ENCODE measurements around the gene GREB1L.

GREB1L gene

DNA sequence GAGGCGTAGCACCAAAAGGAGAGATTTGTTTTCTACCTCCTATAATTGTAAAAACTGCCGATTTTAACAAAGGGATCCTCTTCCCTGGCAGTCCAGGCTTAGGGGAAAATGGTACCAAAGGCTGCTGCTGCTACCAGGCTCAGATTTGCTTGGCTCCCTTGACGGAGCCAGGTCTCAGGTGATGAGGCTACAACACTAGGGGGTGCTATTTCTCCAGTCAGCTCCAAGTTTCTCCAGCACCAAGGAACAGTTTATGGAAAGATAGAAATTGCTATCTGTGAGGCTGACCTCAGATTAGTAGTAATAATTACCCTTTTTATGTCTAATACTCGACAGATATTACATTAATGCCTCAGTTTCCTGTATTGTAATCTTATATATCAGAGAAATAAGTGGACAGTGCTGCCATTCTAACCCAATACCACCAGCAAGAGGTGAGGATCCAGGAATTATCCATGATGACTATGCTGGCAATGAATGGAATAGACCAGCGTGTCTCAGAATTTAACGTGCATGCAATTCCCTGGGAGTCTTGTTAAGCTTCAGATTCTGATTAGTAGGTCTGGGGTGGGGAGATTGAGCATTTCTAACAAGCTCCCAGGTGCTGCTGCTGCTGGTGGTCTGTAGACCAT lies 247.2 kb downstream of the GREB1L start:
- peaks cover 13% of the 10 kb centered on the region for H3K36me3 ChIP-seq (ENCODE audit: control insufficient read depth, insufficient read depth, low read length, severe bottlenecking)
- peak; percentile 63 for DNase-seq (ENCODE audit: low read depth)
- no peak overlapping the region for H3K4me3 ChIP-seq (ENCODE audit: low read length)
- peaks cover 7% of the 10 kb centered on the region for H3K4me1 ChIP-seq (ENCODE audit: control insufficient read depth, insufficient read depth, low read length)
- no peak overlapping the region for H3K9ac ChIP-seq (ENCODE audit: low read length)
- H3K9me3 ChIP-seq (ENCODE audit: control insufficient read depth, low read length): no peaks in the 10 kb centered on the region
- no peaks in the 10 kb centered on the region for H3K27me3 ChIP-seq (replicated peaks; ENCODE audit: control insufficient read depth, insufficient read depth, low read length)

DNA sequence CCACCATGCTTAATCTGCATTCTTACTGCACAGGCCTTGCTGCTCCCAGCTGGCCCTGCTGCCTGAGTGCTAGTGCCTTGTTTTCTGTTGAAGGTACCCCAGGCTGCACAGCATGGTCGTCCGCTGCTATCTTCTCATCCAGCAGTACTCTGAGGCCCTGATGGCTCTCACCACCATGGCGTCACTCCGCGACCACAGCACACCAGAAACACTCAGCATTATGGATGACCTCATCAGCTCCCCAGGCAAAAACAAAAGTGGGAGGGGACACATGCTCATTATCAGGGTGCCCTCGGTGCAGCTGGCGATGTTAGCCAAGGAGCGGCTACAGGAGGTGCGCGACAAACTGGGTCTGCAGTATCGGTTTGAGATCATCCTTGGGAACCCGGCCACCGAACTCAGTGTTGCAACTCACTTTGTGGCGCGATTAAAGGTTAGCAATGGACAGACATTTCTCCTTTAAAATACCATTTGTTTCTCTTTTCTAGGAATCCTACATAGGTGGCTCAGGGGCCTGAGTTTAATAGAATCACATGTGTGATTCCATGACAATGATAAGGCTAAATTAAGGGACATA lies 248.0 kb downstream of the GREB1L start:
- no peak overlapping the region for H3K9ac ChIP-seq (ENCODE audit: low read length)
- no peaks in the 10 kb centered on the region for H3K27me3 ChIP-seq (replicated peaks; ENCODE audit: control insufficient read depth, insufficient read depth, low read length)
- H3K9me3 ChIP-seq (ENCODE audit: control insufficient read depth, low read length): no peaks in the 10 kb centered on the region
- H3K4me3 ChIP-seq (ENCODE audit: low read length): no peak overlapping the region
- H3K4me1 ChIP-seq (ENCODE audit: control insufficient read depth, insufficient read depth, low read length): peaks cover 5% of the 10 kb centered on the region
- H3K36me3 ChIP-seq (ENCODE audit: control insufficient read depth, insufficient read depth, low read length, severe bottlenecking): peaks cover 13% of the 10 kb centered on the region
- DNase-seq (ENCODE audit: low read depth): no peak

DNA sequence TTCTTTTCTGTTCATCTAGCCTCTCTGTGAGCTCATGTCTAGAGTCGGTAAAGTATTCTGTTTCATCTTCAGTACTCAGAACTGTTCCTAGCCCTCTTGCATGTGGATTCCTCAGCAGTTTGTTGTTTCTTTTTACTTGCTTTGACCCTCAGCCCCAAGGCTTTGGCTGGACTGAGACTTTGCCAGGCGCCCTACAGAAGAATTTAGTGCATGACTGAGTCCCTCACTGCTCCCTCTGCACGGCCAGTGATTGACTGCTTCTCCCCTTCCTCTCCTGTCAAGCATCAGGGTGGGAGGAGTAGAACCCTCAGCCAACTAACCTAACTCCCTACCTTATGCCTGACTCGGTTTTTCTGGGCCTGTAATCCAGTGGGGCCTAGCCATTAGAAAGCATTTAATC lies 248.7 kb downstream of the GREB1L start:
- peak; percentile 38 for DNase-seq (ENCODE audit: low read depth)
- Histone ChIP-seq H3K27me3 (replicated peaks; ENCODE audit: control insufficient read depth, insufficient read depth, low read length) (no peaks in the 10 kb centered on the region), H3K9me3 (ENCODE audit: control insufficient read depth, low read length) (no peaks in the 10 kb centered on the region), H3K36me3 (ENCODE audit: control insufficient read depth, insufficient read depth, low read length, severe bottlenecking) (peaks cover 17% of the 10 kb centered on the region), H3K4me3 (ENCODE audit: low read length) (no peak overlapping the region), H3K4me1 (ENCODE audit: control insufficient read depth, insufficient read depth, low read length) (no peaks in the 10 kb centered on the region), H3K9ac (ENCODE audit: low read length) (no peak overlapping the region)

DNA sequence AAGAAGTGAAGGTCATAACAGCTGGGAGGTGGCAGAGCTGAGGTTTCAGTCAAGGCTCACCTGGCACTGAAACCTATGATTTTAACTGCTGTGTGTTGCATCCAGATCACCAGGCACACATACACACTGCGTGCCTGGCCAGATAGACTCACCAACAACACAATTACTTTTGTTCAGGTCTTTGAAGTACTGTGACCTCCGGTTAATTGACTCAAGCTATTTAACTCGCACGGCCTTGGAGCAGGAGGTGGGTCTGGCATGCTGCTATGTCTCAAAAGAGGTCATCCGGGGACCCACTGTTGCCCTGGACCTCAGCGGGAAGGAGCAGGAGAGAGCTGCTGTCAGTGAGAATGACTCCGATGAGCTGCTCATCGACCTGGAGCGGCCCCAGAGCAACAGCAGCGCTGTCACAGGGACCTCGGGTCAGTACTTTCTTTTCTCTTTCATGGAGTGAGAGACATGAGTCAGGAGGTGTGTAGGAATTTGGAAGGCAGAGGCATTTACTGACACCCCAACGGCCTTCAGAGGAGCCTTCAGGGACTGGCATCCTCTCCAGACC lies 254.3 kb downstream of the GREB1L start:
- no peak overlapping the region for H3K4me3 ChIP-seq (ENCODE audit: low read length)
- H3K4me1 ChIP-seq (ENCODE audit: control insufficient read depth, insufficient read depth, low read length): no peaks in the 10 kb centered on the region
- no peak overlapping the region for H3K9ac ChIP-seq (ENCODE audit: low read length)
- no peaks in the 10 kb centered on the region for H3K9me3 ChIP-seq (ENCODE audit: control insufficient read depth, low read length)
- no peak for DNase-seq (ENCODE audit: low read depth)
- no peaks in the 10 kb centered on the region for H3K27me3 ChIP-seq (replicated peaks; ENCODE audit: control insufficient read depth, insufficient read depth, low read length)
- H3K36me3 ChIP-seq (ENCODE audit: control insufficient read depth, insufficient read depth, low read length, severe bottlenecking): peaks cover 22% of the 10 kb centered on the region

DNA sequence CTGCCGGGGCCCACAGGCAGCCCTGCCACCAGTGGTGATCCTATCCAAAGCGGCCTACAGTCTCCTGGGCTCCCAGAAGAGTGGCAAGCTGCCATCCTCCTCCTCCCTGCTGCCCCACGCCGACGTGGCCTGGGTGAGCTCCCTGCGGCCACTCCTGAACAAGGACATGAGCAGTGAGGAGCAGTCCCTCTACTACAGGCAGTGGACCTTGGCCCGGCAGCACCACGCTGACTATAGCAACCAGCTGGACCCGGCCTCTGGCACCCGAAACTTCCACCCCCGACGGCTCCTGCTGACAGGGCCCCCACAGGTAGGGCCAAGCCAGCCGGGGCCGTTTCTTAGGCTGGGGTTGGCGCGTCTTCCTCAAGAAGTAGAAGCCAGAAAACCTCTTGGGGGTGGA lies 258.0 kb downstream of the GREB1L start:
- no peaks in the 10 kb centered on the region for H3K9me3 ChIP-seq (ENCODE audit: control insufficient read depth, low read length)
- no peaks in the 10 kb centered on the region for H3K27me3 ChIP-seq (replicated peaks; ENCODE audit: control insufficient read depth, insufficient read depth, low read length)
- H3K4me3 ChIP-seq (ENCODE audit: low read length): no peak overlapping the region
- no peak for DNase-seq (ENCODE audit: low read depth)
- H3K9ac ChIP-seq (ENCODE audit: low read length): no peak overlapping the region
- H3K36me3 ChIP-seq (ENCODE audit: control insufficient read depth, insufficient read depth, low read length, severe bottlenecking): peaks cover 25% of the 10 kb centered on the region
- H3K4me1 ChIP-seq (ENCODE audit: control insufficient read depth, insufficient read depth, low read length): no peaks in the 10 kb centered on the region

DNA sequence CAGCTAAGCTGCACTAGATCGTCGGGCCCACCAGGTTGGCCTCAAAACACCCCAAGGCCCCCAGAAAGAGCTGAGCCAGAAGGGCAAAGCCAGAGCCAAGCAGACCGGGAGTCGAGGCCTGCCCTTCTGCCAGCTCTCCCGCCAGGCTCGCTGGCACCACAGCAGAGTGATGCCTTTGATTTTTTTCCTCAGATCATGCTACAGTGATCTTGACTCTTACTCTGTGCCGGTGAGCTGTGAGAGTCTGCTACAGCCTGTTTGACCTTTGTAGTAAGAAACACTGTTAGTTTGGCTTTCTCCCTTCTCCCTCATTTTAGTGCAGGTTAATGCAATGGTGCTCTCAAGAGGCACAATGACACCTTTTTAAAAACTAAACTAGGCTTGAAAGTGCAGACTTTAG lies 260.6 kb downstream of the GREB1L start:
- DNase-seq (ENCODE audit: low read depth): no peak
- Histone ChIP-seq H3K9ac (ENCODE audit: low read length) (no peak overlapping the region), H3K27me3 (replicated peaks; ENCODE audit: control insufficient read depth, insufficient read depth, low read length) (no peaks in the 10 kb centered on the region), H3K9me3 (ENCODE audit: control insufficient read depth, low read length) (no peaks in the 10 kb centered on the region), H3K36me3 (ENCODE audit: control insufficient read depth, insufficient read depth, low read length, severe bottlenecking) (peaks cover 25% of the 10 kb centered on the region), H3K4me3 (ENCODE audit: low read length) (no peak overlapping the region), H3K4me1 (ENCODE audit: control insufficient read depth, insufficient read depth, low read length) (no peaks in the 10 kb centered on the region)

DNA sequence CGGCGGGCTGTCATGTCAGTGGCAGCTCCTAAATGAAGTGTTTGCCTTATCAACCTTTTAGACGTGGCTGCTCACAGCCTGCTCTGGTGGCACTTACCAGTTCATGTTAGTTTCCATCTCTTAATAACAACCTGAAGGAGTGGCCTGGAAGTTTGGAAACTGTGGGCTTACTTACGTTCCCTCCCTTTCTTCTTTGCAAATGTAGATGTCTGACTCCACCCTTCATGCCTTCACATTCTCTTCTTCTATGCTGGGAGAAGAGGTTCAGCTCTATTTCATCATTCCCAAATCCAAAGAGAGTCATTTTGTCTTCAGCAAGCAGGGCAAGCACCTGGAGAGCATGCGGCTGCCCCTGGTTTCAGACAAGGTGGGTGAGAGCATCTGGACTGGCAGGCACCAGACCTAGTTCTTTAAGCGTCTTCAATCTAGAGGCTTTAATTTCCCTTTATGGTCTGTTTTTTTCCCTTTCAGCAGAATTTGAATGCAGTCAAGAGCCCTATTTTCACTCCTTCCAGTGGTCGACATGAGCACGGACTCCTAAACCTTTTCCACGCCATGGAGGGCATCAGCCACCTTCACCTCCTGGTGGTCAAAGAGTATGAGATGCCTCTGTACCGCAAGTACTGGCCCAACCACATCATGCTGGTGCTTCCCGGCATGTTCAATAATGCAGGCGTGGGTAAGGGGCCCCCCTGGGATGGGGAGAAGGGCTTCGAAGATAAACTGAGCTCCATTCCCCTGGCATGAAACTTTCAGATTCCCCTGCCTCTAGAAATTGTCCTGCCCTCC lies 266.1 kb downstream of the GREB1L start:
- DNase-seq (ENCODE audit: low read depth): no peak
- peaks cover 51% of the 10 kb centered on the region for H3K36me3 ChIP-seq (ENCODE audit: control insufficient read depth, insufficient read depth, low read length, severe bottlenecking)
- no peaks in the 10 kb centered on the region for H3K27me3 ChIP-seq (replicated peaks; ENCODE audit: control insufficient read depth, insufficient read depth, low read length)
- H3K4me1 ChIP-seq (ENCODE audit: control insufficient read depth, insufficient read depth, low read length): no peaks in the 10 kb centered on the region
- no peak overlapping the region for H3K4me3 ChIP-seq (ENCODE audit: low read length)
- H3K9me3 ChIP-seq (ENCODE audit: control insufficient read depth, low read length): no peaks in the 10 kb centered on the region
- no peak overlapping the region for H3K9ac ChIP-seq (ENCODE audit: low read length)

DNA sequence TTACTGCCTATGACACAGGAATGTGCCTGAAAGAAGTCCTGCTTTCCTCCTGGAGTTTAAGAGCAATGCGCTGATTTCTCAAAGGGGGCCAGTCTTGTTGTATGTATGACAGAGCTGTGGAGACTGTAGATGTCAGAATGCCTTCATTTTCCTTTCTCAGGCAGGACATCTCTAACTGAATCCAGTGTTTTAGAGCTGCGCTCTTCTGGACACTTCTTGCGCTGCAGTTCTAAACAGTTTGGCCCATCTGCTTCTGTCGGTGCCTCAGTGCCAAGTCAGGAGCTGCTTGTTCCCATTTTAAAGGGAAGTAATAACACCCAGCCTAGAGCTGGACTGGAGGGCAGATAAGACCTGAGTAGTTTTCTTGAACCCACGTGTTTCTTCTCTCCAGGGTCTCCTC lies 267.0 kb downstream of the GREB1L start:
- H3K9ac ChIP-seq (ENCODE audit: low read length): no peak overlapping the region
- H3K4me1 ChIP-seq (ENCODE audit: control insufficient read depth, insufficient read depth, low read length): no peaks in the 10 kb centered on the region
- no peaks in the 10 kb centered on the region for H3K27me3 ChIP-seq (replicated peaks; ENCODE audit: control insufficient read depth, insufficient read depth, low read length)
- peaks cover 60% of the 10 kb centered on the region for H3K36me3 ChIP-seq (ENCODE audit: control insufficient read depth, insufficient read depth, low read length, severe bottlenecking)
- H3K9me3 ChIP-seq (ENCODE audit: control insufficient read depth, low read length): no peaks in the 10 kb centered on the region
- H3K4me3 ChIP-seq (ENCODE audit: low read length): no peak overlapping the region
- no peak for DNase-seq (ENCODE audit: low read depth)

DNA sequence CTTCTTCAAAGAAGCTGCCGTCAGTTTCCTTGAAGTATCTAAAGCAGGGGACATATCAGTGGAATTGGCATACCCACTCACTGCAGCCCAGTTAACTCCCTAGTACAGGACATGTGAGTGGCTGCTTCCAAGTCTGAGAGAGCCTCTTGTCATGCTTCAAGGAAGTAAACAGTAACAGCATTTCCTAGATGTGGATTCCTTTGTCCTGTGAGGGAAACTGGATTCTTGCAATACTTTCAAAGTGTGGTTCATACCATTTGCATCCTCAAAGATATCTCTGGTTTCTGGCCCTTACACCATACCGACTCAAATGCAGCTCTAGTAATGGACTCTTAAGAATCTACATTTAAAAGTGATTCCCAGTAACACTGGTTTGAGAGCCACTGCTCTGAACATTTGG lies 271.3 kb downstream of the GREB1L start:
- peak; percentile 18 for DNase-seq (ENCODE audit: low read depth)
- Histone ChIP-seq H3K27me3 (replicated peaks; ENCODE audit: control insufficient read depth, insufficient read depth, low read length) (no peaks in the 10 kb centered on the region), H3K36me3 (ENCODE audit: control insufficient read depth, insufficient read depth, low read length, severe bottlenecking) (peaks cover 78% of the 10 kb centered on the region), H3K4me1 (ENCODE audit: control insufficient read depth, insufficient read depth, low read length) (no peaks in the 10 kb centered on the region), H3K9ac (ENCODE audit: low read length) (no peak overlapping the region), H3K4me3 (ENCODE audit: low read length) (no peak overlapping the region), H3K9me3 (ENCODE audit: control insufficient read depth, low read length) (no peaks in the 10 kb centered on the region)

DNA sequence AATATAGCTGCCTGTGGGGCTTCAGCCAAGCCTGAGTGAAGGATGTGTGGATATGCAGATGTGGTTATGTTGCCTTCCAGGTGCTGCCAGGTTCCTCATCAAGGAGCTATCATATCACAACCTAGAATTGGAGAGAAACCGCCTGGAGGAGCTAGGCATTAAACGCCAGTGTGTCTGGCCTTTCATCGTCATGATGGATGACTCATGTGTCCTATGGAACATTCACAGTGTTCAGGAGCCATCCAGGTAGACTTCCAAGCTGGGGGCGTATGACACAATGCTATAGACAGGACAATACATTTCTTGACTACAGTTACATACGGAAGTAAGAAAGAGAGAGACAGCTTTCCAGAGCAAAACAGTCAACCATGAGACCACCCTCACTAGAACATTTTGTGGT lies 271.7 kb downstream of the GREB1L start:
- Histone ChIP-seq H3K4me1 (ENCODE audit: control insufficient read depth, insufficient read depth, low read length) (no peaks in the 10 kb centered on the region), H3K9ac (ENCODE audit: low read length) (no peak overlapping the region), H3K36me3 (ENCODE audit: control insufficient read depth, insufficient read depth, low read length, severe bottlenecking) (peaks cover 80% of the 10 kb centered on the region), H3K9me3 (ENCODE audit: control insufficient read depth, low read length) (no peaks in the 10 kb centered on the region), H3K4me3 (ENCODE audit: low read length) (no peak overlapping the region), H3K27me3 (replicated peaks; ENCODE audit: control insufficient read depth, insufficient read depth, low read length) (no peaks in the 10 kb centered on the region)
- DNase-seq (ENCODE audit: low read depth): no peak

DNA sequence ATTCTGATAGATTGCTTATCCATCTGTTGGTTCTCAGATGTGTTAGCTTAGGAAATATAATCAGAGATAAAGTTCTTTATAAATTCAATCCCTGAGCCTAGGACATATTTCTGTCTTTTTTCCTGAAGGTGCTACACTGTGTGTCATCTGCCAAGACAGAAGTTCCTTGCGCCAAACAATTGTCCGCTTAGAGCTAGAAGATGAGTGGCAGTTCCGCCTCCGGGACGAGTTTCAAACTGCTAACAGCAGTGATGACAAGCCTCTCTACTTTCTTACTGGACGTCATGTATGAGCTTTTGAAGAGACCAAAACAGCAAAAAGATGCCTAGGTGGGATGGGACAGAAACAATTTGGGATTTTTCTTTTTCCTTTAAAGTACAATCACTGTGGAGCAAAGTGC lies 280.5 kb downstream of the GREB1L start:
- H3K27me3 ChIP-seq (replicated peaks; ENCODE audit: control insufficient read depth, insufficient read depth, low read length): no peaks in the 10 kb centered on the region
- H3K36me3 ChIP-seq (ENCODE audit: control insufficient read depth, insufficient read depth, low read length, severe bottlenecking): peaks cover 68% of the 10 kb centered on the region
- no peak for DNase-seq (ENCODE audit: low read depth)

More for the DNA sequence above, 280.5 kb downstream of the GREB1L start:
- no peak overlapping the region for H3K4me3 ChIP-seq (ENCODE audit: low read length)
- no peaks in the 10 kb centered on the region for H3K4me1 ChIP-seq (ENCODE audit: control insufficient read depth, insufficient read depth, low read length)
- no peaks in the 10 kb centered on the region for H3K9me3 ChIP-seq (ENCODE audit: control insufficient read depth, low read length)
- H3K9ac ChIP-seq (ENCODE audit: low read length): no peak overlapping the region
